GM12801 (cell line): ENCODE results near the gene AK9.

Experiments used
- CTCF ChIP-seq: IDR thresholded peaks from one replicate; pipeline ENCODE4 v1.5.1; 2011; ENCODE audit warnings: control low read depth; ENCODE audit not compliant: insufficient read length; ENCODE audit errors: extremely low read depth

The AK9 gene

GRCh38 chr6:109473120-109473519 lies 217.9 kb downstream of the AK9 start:
- no peak for TF ChIP-seq CTCF

GRCh38 chr6:109472132-109472995 lies 218.6 kb downstream of the AK9 start:
- no peak for TF ChIP-seq CTCF

- TF ChIP-seq CTCF = no peak
Measured at GRCh38 chr6:109471105-109471810, 219.7 kb downstream of the AK9 start.

- TF ChIP-seq CTCF = no peak
Measured at GRCh38 chr6:109469591-109470189, 221.3 kb downstream of the AK9 start.

GRCh38 chr6:109467696-109468095 lies 223.3 kb downstream of the AK9 start:
- no peak for TF ChIP-seq CTCF

GRCh38 chr6:109466212-109466923 lies 224.6 kb downstream of the AK9 start:
- no peak for TF ChIP-seq CTCF

- TF ChIP-seq CTCF = no peak
Measured at GRCh38 chr6:109465772-109466171, 225.2 kb downstream of the AK9 start.
